Panc1 (cell line): ENCODE results near the gene PDCD4.

Experiments used
- POLR2AphosphoS5 ChIP-seq: IDR thresholded peaks from 2 replicates; pipeline ENCODE4 v1.6.1; 2012; ENCODE audit warnings: mild to moderate bottlenecking, low read depth, low read length, moderate library complexity
- SIN3A ChIP-seq: IDR thresholded peaks from 2 replicates; pipeline ENCODE4 v1.6.1; 2012; ENCODE audit warnings: low read depth, mild to moderate bottlenecking, low read length, moderate library complexity, borderline replicate concordance; ENCODE audit not compliant: insufficient read depth
- TCF7L2 ChIP-seq: IDR thresholded peaks from 2 replicates; pipeline ENCODE4 v1.6.1; 2011; ENCODE audit warnings: mild to moderate bottlenecking, low read depth, low read length, inconsistent platforms
- TF ChIP-seq, protein P1 (sequence below): fragments of 450-650 bp; IDR thresholded peaks from 2 replicates; pipeline ENCODE4 v1.5.1; 2017; ENCODE audit warnings: mild to moderate bottlenecking
- TF ChIP-seq, protein P2 (sequence below), 2 experiments: IDR thresholded peaks; 2 replicates each; pipeline ENCODE4 v1.6.1; 2011 to 2012; ENCODE audit warnings: low read depth in 2 of 2, control low read depth in 1 of 2, low read length in 1 of 2, mild to moderate bottlenecking in 1 of 2, moderate library complexity in 1 of 2; ENCODE audit not compliant: insufficient read depth in 1 of 2

DNA sequence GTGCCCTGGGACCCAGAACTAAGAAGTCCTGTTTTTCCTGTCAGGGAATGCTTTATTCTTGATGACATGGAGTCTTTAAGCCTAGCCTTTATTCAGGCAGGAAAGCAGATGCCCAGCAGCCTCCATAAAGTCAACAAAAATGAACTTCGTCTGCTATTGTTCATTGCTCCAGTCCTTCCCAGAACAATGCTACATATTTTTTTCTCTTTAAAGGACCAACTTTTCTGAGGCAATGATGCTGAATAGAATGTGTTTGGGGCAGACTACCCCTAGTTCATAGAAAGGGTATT lies 47.6 kb upstream of the PDCD4 start:
- TF ChIP-seq, protein P1, sequence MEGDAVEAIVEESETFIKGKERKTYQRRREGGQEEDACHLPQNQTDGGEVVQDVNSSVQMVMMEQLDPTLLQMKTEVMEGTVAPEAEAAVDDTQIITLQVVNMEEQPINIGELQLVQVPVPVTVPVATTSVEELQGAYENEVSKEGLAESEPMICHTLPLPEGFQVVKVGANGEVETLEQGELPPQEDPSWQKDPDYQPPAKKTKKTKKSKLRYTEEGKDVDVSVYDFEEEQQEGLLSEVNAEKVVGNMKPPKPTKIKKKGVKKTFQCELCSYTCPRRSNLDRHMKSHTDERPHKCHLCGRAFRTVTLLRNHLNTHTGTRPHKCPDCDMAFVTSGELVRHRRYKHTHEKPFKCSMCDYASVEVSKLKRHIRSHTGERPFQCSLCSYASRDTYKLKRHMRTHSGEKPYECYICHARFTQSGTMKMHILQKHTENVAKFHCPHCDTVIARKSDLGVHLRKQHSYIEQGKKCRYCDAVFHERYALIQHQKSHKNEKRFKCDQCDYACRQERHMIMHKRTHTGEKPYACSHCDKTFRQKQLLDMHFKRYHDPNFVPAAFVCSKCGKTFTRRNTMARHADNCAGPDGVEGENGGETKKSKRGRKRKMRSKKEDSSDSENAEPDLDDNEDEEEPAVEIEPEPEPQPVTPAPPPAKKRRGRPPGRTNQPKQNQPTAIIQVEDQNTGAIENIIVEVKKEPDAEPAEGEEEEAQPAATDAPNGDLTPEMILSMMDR: no peak
- TF ChIP-seq POLR2AphosphoS5 (no peak), SIN3A (no peak), TCF7L2 (no peak)
- TF ChIP-seq, protein P2, sequence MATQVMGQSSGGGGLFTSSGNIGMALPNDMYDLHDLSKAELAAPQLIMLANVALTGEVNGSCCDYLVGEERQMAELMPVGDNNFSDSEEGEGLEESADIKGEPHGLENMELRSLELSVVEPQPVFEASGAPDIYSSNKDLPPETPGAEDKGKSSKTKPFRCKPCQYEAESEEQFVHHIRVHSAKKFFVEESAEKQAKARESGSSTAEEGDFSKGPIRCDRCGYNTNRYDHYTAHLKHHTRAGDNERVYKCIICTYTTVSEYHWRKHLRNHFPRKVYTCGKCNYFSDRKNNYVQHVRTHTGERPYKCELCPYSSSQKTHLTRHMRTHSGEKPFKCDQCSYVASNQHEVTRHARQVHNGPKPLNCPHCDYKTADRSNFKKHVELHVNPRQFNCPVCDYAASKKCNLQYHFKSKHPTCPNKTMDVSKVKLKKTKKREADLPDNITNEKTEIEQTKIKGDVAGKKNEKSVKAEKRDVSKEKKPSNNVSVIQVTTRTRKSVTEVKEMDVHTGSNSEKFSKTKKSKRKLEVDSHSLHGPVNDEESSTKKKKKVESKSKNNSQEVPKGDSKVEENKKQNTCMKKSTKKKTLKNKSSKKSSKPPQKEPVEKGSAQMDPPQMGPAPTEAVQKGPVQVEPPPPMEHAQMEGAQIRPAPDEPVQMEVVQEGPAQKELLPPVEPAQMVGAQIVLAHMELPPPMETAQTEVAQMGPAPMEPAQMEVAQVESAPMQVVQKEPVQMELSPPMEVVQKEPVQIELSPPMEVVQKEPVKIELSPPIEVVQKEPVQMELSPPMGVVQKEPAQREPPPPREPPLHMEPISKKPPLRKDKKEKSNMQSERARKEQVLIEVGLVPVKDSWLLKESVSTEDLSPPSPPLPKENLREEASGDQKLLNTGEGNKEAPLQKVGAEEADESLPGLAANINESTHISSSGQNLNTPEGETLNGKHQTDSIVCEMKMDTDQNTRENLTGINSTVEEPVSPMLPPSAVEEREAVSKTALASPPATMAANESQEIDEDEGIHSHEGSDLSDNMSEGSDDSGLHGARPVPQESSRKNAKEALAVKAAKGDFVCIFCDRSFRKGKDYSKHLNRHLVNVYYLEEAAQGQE (IDR thresholded peaks at IDR 0.05; ENCODE audit: insufficient read depth in 1 of 2, low read depth in 2 of 2, low read length in 1 of 2): no peak
